GM13977 (cell line): ENCODE measurements around the gene DTNB.

ENCODE experiments used
- DNase-seq: peaks from one replicate; pipeline ENCODE4 v3.0.0; 2012; ENCODE audit warnings: low spot score
- in situ Hi-C: fragments of 300-500 bp; cut with MboI; formaldehyde crosslinking; loops from one replicate; pipeline ENCODE4 v1.12.0; 2022; ENCODE audit warnings: low sequenced_read_pairs, low pct_unique_long_range_greater_than_20kb, mixed read lengths, inconsistent platforms; ENCODE audit not compliant: unreplicated experiment
- TF ChIP-seq, protein P1 (sequence below): IDR thresholded peaks from 2 replicates; pipeline ENCODE4 v1.5.1; 2012; ENCODE audit warnings: mild to moderate bottlenecking, control low read depth; ENCODE audit not compliant: insufficient read depth; ENCODE audit errors: extremely low read depth, missing control alignments

The DTNB gene

GRCh38 chr2:25654801-25655200 is 18.6 kb downstream of the DTNB start:
- in situ Hi-C loops, result no loop called here
- TF ChIP-seq, protein P1, sequence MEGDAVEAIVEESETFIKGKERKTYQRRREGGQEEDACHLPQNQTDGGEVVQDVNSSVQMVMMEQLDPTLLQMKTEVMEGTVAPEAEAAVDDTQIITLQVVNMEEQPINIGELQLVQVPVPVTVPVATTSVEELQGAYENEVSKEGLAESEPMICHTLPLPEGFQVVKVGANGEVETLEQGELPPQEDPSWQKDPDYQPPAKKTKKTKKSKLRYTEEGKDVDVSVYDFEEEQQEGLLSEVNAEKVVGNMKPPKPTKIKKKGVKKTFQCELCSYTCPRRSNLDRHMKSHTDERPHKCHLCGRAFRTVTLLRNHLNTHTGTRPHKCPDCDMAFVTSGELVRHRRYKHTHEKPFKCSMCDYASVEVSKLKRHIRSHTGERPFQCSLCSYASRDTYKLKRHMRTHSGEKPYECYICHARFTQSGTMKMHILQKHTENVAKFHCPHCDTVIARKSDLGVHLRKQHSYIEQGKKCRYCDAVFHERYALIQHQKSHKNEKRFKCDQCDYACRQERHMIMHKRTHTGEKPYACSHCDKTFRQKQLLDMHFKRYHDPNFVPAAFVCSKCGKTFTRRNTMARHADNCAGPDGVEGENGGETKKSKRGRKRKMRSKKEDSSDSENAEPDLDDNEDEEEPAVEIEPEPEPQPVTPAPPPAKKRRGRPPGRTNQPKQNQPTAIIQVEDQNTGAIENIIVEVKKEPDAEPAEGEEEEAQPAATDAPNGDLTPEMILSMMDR, result no peak
- DNase-seq, result no peak

- TF ChIP-seq, protein P1, result no peak
- DNase-seq, result no peak
- in situ Hi-C loops, result no loop called here
Observed at GRCh38 chr2:25651782-25652455, 21.5 kb downstream of the DTNB start.

DNA sequence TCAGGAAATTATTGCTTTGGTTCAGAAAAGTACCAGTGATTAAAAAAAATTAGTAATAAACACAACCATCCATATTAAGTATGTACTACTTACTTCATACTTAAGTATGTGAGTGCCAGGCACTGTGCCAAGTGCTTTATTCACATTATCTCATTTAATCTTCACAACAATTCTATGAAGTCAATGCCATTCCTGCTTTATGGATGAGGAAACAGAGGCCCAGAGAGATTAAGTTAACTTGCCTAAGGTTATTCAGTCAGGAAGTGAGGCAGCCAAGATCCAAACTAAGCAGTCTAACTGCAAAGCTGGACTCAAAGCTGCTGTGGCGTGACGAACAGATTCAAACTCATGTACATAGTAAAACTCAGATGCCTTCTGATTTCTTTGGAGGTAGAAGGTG is 22.3 kb downstream of the DTNB start:
- DNase-seq, result no peak
- in situ Hi-C loops, result no loop called here

GRCh38 chr2:25650256-25650655 is 23.1 kb downstream of the DTNB start:
- TF ChIP-seq, protein P1, result no peak
- in situ Hi-C loops, result no loop called here
- no peak for DNase-seq

More for the DNA sequence above, 22.3 kb downstream of the DTNB start:
- TF ChIP-seq, protein P1, result no peak

GRCh38 chr2:25649786-25650185 is 23.6 kb downstream of the DTNB start:
- no peak for DNase-seq
- in situ Hi-C loops, result no loop called here
- TF ChIP-seq, protein P1, result no peak

GRCh38 chr2:25642298-25642697 is 31.1 kb downstream of the DTNB start:
- DNase-seq, result no peak
- in situ Hi-C loops, result no loop called here
- TF ChIP-seq, protein P1, result no peak
